SK-N-MC (cell line): Measurements from ENCODE around the gene PDLIM4.

Experiments used
- DNase-seq: peaks from one replicate; pipeline ENCODE4 v3.0.0-alpha.2; 2011; ENCODE audit warnings: low read depth, low spot score
- H3K27ac ChIP-seq: fragments of 200-600 bp; sonication (generic); 2 replicates; pipeline ENCODE4 v1.5.1; 2016; ENCODE audit warnings: mixed run types
- H3K36me3 ChIP-seq: fragments of 200-600 bp; sonication (generic); 2 replicates; pipeline ENCODE4 v1.6.1; 2017; ENCODE audit warnings: antibody characterized with exemption, low read length, mixed read lengths; ENCODE audit not compliant: insufficient read depth
- H3K4me3 ChIP-seq: fragments of 200-600 bp; sonication (generic); 2 replicates; pipeline ENCODE4 v1.5.1; 2016
- H3K9ac ChIP-seq: fragments of 200-600 bp; sonication (generic); 2 replicates; pipeline ENCODE4 v1.8.0; 2017; ENCODE audit warnings: mixed run types, mixed read lengths; ENCODE audit not compliant: insufficient read length
- H3K9me3 ChIP-seq: fragments of 200-600 bp; sonication (generic); 2 replicates; pipeline ENCODE4 v1.6.1; 2017; ENCODE audit warnings: low read depth, mild to moderate bottlenecking, antibody characterized with exemption, low read length, moderate library complexity, mixed read lengths
- EZH2 ChIP-seq: fragments of 200-600 bp; sonication (generic); IDR thresholded peaks from one replicate; pipeline ENCODE4 v1.6.1; 2017; ENCODE audit warnings: antibody characterized with exemption
- FOXP2 ChIP-seq: optimal IDR thresholded peaks from 2 replicates; pipeline ENCODE3; 2011; ENCODE audit warnings: mild to moderate bottlenecking, moderate library complexity; ENCODE audit not compliant: insufficient read depth; ENCODE audit errors: extremely low read length, control extremely low read depth
- POLR2AphosphoS5 ChIP-seq: IDR thresholded peaks from 2 replicates; pipeline ENCODE4 v1.6.1; 2012; ENCODE audit warnings: mild to moderate bottlenecking, low read depth, low read length, borderline replicate concordance

Gene PDLIM4

GRCh38 chr5:132300577-132301343, 43.3 kb downstream of the PDLIM4 start:
- H3K4me3 ChIP-seq, result no peak overlapping the region
- H3K36me3 ChIP-seq, result no peaks in the 10 kb centered on the region
- H3K27ac ChIP-seq, result no peak overlapping the region
- no peaks in the 10 kb centered on the region; the same call in 1 of the 2 replicates for H3K9me3 ChIP-seq
- no peak overlapping the region for H3K9ac ChIP-seq
- TF ChIP-seq POLR2AphosphoS5, result no peak
- no peak for TF ChIP-seq FOXP2
- TF ChIP-seq EZH2, result no peak
- DNase-seq, result no peak

- no peaks in the 10 kb centered on the region for H3K36me3 ChIP-seq
- no peak overlapping the region for H3K9ac ChIP-seq
- no peak overlapping the region for H3K4me3 ChIP-seq
- TF ChIP-seq FOXP2, result no peak
- no peak for TF ChIP-seq POLR2AphosphoS5
- TF ChIP-seq EZH2, result no peak
- no peak for DNase-seq
- no peak overlapping the region for H3K27ac ChIP-seq
- H3K9me3 ChIP-seq, result no peaks in the 10 kb centered on the region; the same call in 1 of the 2 replicates
Measured at GRCh38 chr5:132301344-132302271, 44.1 kb downstream of the PDLIM4 start.

GRCh38 chr5:132302413-132302812, 44.9 kb downstream of the PDLIM4 start:
- TF ChIP-seq EZH2 (no peak), FOXP2 (no peak), POLR2AphosphoS5 (no peak)
- no peak overlapping the region for H3K27ac ChIP-seq
- no peaks in the 10 kb centered on the region for H3K36me3 ChIP-seq
- H3K9ac ChIP-seq, result no peak overlapping the region
- H3K4me3 ChIP-seq, result no peak overlapping the region
- DNase-seq, result no peak
- H3K9me3 ChIP-seq, result no peaks in the 10 kb centered on the region; the same call in 1 of the 2 replicates

- TF ChIP-seq EZH2 (no peak), POLR2AphosphoS5 (no peak), FOXP2 (no peak)
- Histone ChIP-seq H3K9me3 (no peaks in the 10 kb centered on the region; the same call in 1 of the 2 replicates), H3K4me3 (no peak overlapping the region), H3K27ac (no peak overlapping the region), H3K9ac (no peak overlapping the region), H3K36me3 (no peaks in the 10 kb centered on the region)
- no peak for DNase-seq
Measured at GRCh38 chr5:132303589-132303988, 46.1 kb downstream of the PDLIM4 start.

GRCh38 chr5:132305420-132305819, 47.9 kb downstream of the PDLIM4 start:
- Histone ChIP-seq H3K9me3 (no peaks in the 10 kb centered on the region; the same call in 1 of the 2 replicates), H3K36me3 (no peaks in the 10 kb centered on the region), H3K4me3 (no peak overlapping the region), H3K9ac (no peak overlapping the region), H3K27ac (no peak overlapping the region)
- no peak for TF ChIP-seq EZH2
- TF ChIP-seq POLR2AphosphoS5, result no peak
- no peak for TF ChIP-seq FOXP2
- DNase-seq, result no peak

GRCh38 chr5:132308701-132309100, 51.2 kb downstream of the PDLIM4 start:
- no peak overlapping the region for H3K9ac ChIP-seq
- H3K36me3 ChIP-seq, result no peaks in the 10 kb centered on the region
- no peak for DNase-seq
- H3K9me3 ChIP-seq, result no peaks in the 10 kb centered on the region; the same call in 1 of the 2 replicates
- no peak overlapping the region for H3K4me3 ChIP-seq
- no peak for TF ChIP-seq FOXP2
- no peak for TF ChIP-seq POLR2AphosphoS5
- no peak for TF ChIP-seq EZH2
- H3K27ac ChIP-seq, result no peak overlapping the region

- no peaks in the 10 kb centered on the region for H3K36me3 ChIP-seq
- TF ChIP-seq FOXP2 (no peak), POLR2AphosphoS5 (no peak), EZH2 (no peak)
- H3K4me3 ChIP-seq, result no peak overlapping the region
- H3K27ac ChIP-seq, result no peak overlapping the region
- no peak overlapping the region for H3K9ac ChIP-seq
- no peak for DNase-seq
- H3K9me3 ChIP-seq, result no peaks in the 10 kb centered on the region; the same call in 1 of the 2 replicates
Measured at GRCh38 chr5:132309679-132310078, 52.2 kb downstream of the PDLIM4 start.
